Upper lobe of left lung (tissue), 6 donors: ENCODE data around the gene SPEF1. TPM values are rescaled to one million over a fixed set of nuclear protein-coding genes. Genes with fewer than 3 reads are reported as not detected.

Source experiments
- ATAC-seq, 2 donors: fragments of 200-7000 bp; cut with Tn5 transposase; one replicate each; pipeline ENCODE4 v1.9.1; 2022; ENCODE audit warnings: mild to moderate bottlenecking in 2 of 2, moderate library complexity in 2 of 2; ENCODE audit not compliant: low FRiP score in 2 of 2
- DNase-seq, 2 donors: peaks; one replicate each; pipeline ENCODE4 v3.0.0-alpha.2; 2019 to 2020
- H3K27ac ChIP-seq, 4 donors: fragments of 200-600 bp; sonication (generic); one replicate each; pipeline ENCODE4 v1.5.1; 2016 to 2019
- H3K27me3 ChIP-seq, 4 donors: fragments of 200-600 bp; sonication (generic); one replicate each; pipeline ENCODE4 v1.5.1; 2017 to 2019
- H3K36me3 ChIP-seq, 4 donors: fragments of 200-600 bp; sonication (generic); one replicate each; pipeline ENCODE4 v1.5.1; 2016 to 2019
- H3K4me1 ChIP-seq, 4 donors: fragments of 200-600 bp; sonication (generic); one replicate each; pipeline ENCODE4 v1.5.1; 2018 to 2019
- H3K4me3 ChIP-seq, 4 donors: fragments of 200-600 bp; sonication (generic); one replicate each; pipeline ENCODE4 v1.5.1; 2017 to 2019; ENCODE audit warnings: mild to moderate bottlenecking in 2 of 4, moderate library complexity in 1 of 4
- H3K9me3 ChIP-seq, 4 donors: fragments of 200-600 bp; sonication (generic); one replicate each; pipeline ENCODE4 v1.5.1; 2018 to 2019
- CTCF ChIP-seq, 6 experiments: fragments of 450-650 bp in 4 of 6; fragments of 200-600 bp in 2 of 6; sonication (generic) in 2 of 6; IDR thresholded peaks; one replicate each; pipeline ENCODE4 v1.5.1; 2016 to 2019; ENCODE audit warnings: antibody characterized with exemption in 6 of 6
- EP300 ChIP-seq, 4 donors: sonication (generic); formaldehyde crosslinking; IDR thresholded peaks; one replicate each; pipeline ENCODE4 v1.5.1; 2017; ENCODE audit warnings: antibody characterized with exemption in 4 of 4, control low read depth in 2 of 4
- POLR2A ChIP-seq, 4 donors: fragments of 450-650 bp; IDR thresholded peaks; one replicate each; pipeline ENCODE4 v1.5.1; 2016 to 2017; ENCODE audit warnings: antibody characterized with exemption in 4 of 4, mild to moderate bottlenecking in 2 of 4
- POLR2AphosphoS5 ChIP-seq, 2 donors: sonication (generic); formaldehyde crosslinking; IDR thresholded peaks; one replicate each; pipeline ENCODE4 v1.5.1; 2017; ENCODE audit warnings: antibody characterized with exemption in 2 of 2
- WGBS, 2 donors: methylation state at CpG; one replicate each; pipeline ENCODE4 v1.1.5; 2017 to 2018; 5-methylcytosine and 5-hydroxymethylcytosine counted together
- total RNA-seq, 6 donors: library from RNA; depleted of rRNA in 4 of 6; stranded (reverse); fragments of >200 nt in 4 of 6; gene quantifications; one replicate each; pipeline versions ENCODE4 v1.1.0 to v1.2.1, GENCODE V29; 2016 to 2021
- donor health status: DM: no; HTN: no; CAD: no; lungs with moderate emphysema.
- donor health status: DM: no; HTN: yes; CAD: no; lungs with severe emphysema.

SPEF1 gene
- total RNA-seq, 6 donors from 2014 or later, result 0.34 to 15.1 (median 5.4) TPM

GRCh38 chr20:3802524-3803239 is 21.4 kb upstream of the SPEF1 start:
- peaks cover 81 to 100% (median 97%) of the 10 kb centered on the region in 4 donors for H3K4me1 ChIP-seq
- peak; percentile 24 to 84 for DNase-seq
- ATAC-seq, result no peak
- no peaks in the 10 kb centered on the region for H3K27me3 ChIP-seq
- peak overlapping the region; percentile 91 to 98 (median 96) for H3K27ac ChIP-seq
- H3K36me3 ChIP-seq, result peaks cover 4 to 75% (median 68%) of the 10 kb centered on the region in 4 donors
- TF ChIP-seq CTCF (IDR thresholded peaks at IDR 0.05), result no peak
- peak in 1 of 4 donors; percentile 74 for TF ChIP-seq EP300 (IDR thresholded peaks at IDR 0.05)
- TF ChIP-seq POLR2A (IDR thresholded peaks at IDR 0.05), result peak in 1 of 4 donors; percentile 17
- TF ChIP-seq POLR2AphosphoS5 (IDR thresholded peaks at IDR 0.05), result peak in 1 of 2 donors; percentile 66
- H3K4me3 ChIP-seq, result no peak overlapping the region
- H3K9me3 ChIP-seq, result no peaks in the 10 kb centered on the region
- WGBS, 2 donors, result 62 to 70% methylated on average over 9 to 11 of the region's 11 CpGs

DNA sequence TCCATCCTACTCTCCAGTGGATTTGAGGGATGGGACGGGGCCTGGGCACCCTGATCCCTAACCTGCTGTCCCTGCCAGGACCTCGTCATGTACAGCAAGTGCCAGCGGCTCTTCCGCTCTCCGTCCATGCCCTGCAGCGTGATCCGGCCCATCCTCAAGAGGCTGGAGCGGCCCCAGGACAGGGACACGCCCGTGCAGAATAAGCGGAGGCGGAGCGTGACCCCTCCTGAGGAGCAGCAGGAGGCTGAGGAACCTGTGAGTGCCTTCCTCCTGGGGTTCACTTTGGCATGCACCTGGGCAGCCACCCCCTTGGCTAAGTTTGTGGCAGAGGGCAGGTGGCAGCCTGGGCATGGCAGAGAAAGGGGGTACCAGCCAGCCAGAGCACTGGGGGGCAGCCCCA is 20.6 kb upstream of the SPEF1 start:
- Histone ChIP-seq H3K4me3 (no peak overlapping the region), H3K27me3 (no peaks in the 10 kb centered on the region), H3K36me3 (peaks cover 4 to 75% (median 68%) of the 10 kb centered on the region in 4 donors), H3K4me1 (peaks cover 81 to 100% (median 96%) of the 10 kb centered on the region in 4 donors), H3K9me3 (no peaks in the 10 kb centered on the region), H3K27ac (peak overlapping the region; percentile 13 to 98 (median 96))
- no peak for ATAC-seq
- peak; percentile 58 to 71 for DNase-seq
- 91 to 98% methylated on average over 12 to 13 of the region's 13 CpGs for WGBS, 2 donors
- TF ChIP-seq EP300 (IDR thresholded peaks at IDR 0.05), result no peak
- peak; percentile 16 to 41 for TF ChIP-seq POLR2AphosphoS5 (IDR thresholded peaks at IDR 0.05)
- no peak for TF ChIP-seq CTCF (IDR thresholded peaks at IDR 0.05)

- Histone ChIP-seq H3K4me3 (no peak overlapping the region), H3K9me3 (no peaks in the 10 kb centered on the region), H3K27me3 (no peaks in the 10 kb centered on the region), H3K4me1 (peaks cover 82 to 100% (median 94%) of the 10 kb centered on the region in 4 donors), H3K36me3 (peaks cover 4 to 75% (median 68%) of the 10 kb centered on the region in 4 donors), H3K27ac (peak overlapping the region; percentile 13 to 98 (median 96))
- DNase-seq (no peak), ATAC-seq (no peak)
- WGBS, 2 donors, result 77 to 97% methylated on average over 4 of the region's 4 CpGs
- no peak for TF ChIP-seq POLR2AphosphoS5 (IDR thresholded peaks at IDR 0.05)
- no peak for TF ChIP-seq POLR2A (IDR thresholded peaks at IDR 0.05)
- TF ChIP-seq EP300 (IDR thresholded peaks at IDR 0.05), result no peak
Measured at GRCh38 chr20:3801299-3801698, 20.1 kb upstream of the SPEF1 start.

- H3K27ac ChIP-seq, result peak overlapping the region; percentile 13 to 98 (median 96)
- H3K4me1 ChIP-seq, result peaks cover 78 to 97% (median 89%) of the 10 kb centered on the region in 4 donors
- peak in 1 of 2 donors; percentile 60 for DNase-seq
- no peaks in the 10 kb centered on the region for H3K9me3 ChIP-seq
- no peak overlapping the region for H3K4me3 ChIP-seq
- TF ChIP-seq CTCF (IDR thresholded peaks at IDR 0.05) (no peak), POLR2AphosphoS5 (IDR thresholded peaks at IDR 0.05) (no peak), POLR2A (IDR thresholded peaks at IDR 0.05) (no peak), EP300 (IDR thresholded peaks at IDR 0.05) (no peak)
- 90 to 93% methylated on average over 5 to 8 of the region's 8 CpGs for WGBS, 2 donors
- peaks cover 4 to 72% (median 65%) of the 10 kb centered on the region in 4 donors for H3K36me3 ChIP-seq
- H3K27me3 ChIP-seq, result no peaks in the 10 kb centered on the region
- no peak for ATAC-seq
Measured at GRCh38 chr20:3800878-3801260, 19.6 kb upstream of the SPEF1 start.

DNA sequence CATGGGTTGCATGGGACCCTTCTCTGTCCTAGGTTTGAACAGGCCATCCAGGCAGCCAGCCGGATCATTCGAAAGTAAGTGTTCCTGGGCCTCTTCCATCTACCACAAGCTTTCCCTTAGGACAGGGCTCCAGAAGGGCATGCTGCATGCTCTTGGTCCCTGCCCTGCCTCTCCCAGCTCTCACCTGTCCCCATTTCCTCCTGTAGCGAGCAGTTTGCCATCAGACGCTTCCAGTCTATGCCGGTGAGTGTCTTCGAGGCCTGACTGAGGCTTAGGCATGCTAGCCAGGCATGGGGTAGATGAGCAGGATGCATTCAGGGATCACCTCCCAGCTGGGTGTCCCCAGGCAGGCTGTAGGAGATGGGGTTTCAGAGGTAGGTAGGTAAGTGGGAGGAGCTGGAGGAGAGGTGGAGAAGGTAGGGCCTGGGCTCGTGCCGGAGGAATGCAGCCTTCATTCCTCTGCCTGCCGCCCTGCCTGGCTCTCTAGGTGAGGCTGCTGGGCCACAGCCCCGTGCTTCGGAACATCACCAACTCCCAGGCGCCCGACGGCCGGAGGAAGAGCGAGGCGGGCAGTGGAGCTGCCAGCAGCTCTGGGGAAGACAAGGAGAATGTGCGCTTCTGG is 19.1 kb upstream of the SPEF1 start:
- TF ChIP-seq POLR2A (IDR thresholded peaks at IDR 0.05), result no peak
- Histone ChIP-seq H3K27me3 (no peaks in the 10 kb centered on the region), H3K9me3 (no peaks in the 10 kb centered on the region), H3K4me1 (peaks cover 76 to 95% (median 86%) of the 10 kb centered on the region in 4 donors), H3K4me3 (no peak overlapping the region), H3K27ac (peak overlapping the region; percentile 13 to 98 (median 96)), H3K36me3 (peaks cover 4 to 67% (median 61%) of the 10 kb centered on the region in 4 donors)
- DNase-seq (no peak), ATAC-seq (no peak)
- WGBS, 2 donors, result 76 to 85% methylated on average over 15 to 18 of the region's 18 CpGs
